Testis (tissue), 3 donors: ENCODE data around the gene CRIM1. TPM values are rescaled to one million over a fixed set of nuclear protein-coding genes. Genes with fewer than 3 reads are reported as not detected.
A peak's percentile ranks its signal among the peaks of the same experiment; 100 is the strongest.

Experiments
- DNase-seq: peaks from one replicate; pipeline ENCODE4 v3.0.0-alpha.2; 2019
- H3K27ac ChIP-seq, 2 donors: fragments of 200-600 bp; sonication (generic); one replicate each; pipeline ENCODE4 v1.5.1; 2019
- H3K27me3 ChIP-seq: fragments of 200-600 bp; sonication (generic); one replicate; pipeline ENCODE4 v1.5.1; 2019
- H3K36me3 ChIP-seq: fragments of 200-600 bp; sonication (generic); one replicate; pipeline ENCODE4 v1.5.1; 2017; ENCODE audit warnings: low read depth; ENCODE audit errors: missing control alignments
- H3K4me1 ChIP-seq: fragments of 200-600 bp; sonication (generic); one replicate; pipeline ENCODE4 v1.5.1; 2019
- H3K4me3 ChIP-seq, 2 donors: fragments of 200-600 bp; sonication (generic); one replicate each; pipeline ENCODE4 v1.5.1; 2017 to 2019
- H3K9me3 ChIP-seq: fragments of 200-600 bp; sonication (generic); one replicate; pipeline ENCODE4 v1.5.1; 2017
- POLR2A ChIP-seq: fragments of 450-650 bp; IDR thresholded peaks from one replicate; pipeline ENCODE4 v1.6.1; 2017; ENCODE audit warnings: antibody characterized with exemption, mild to moderate bottlenecking, moderate library complexity
- WGBS, 2 donors: methylation state at CpG; one replicate each; pipeline ENCODE4 v1.1.5; 2018; 5-methylcytosine and 5-hydroxymethylcytosine counted together
- intact Hi-C: fragments of 100-400 bp; cut with DNase I; formaldehyde crosslinking; loops from one replicate; pipeline ENCODE4 v1.15.1; 2023; ENCODE audit warnings: low total_unique reads
- polyA plus RNA-seq: library from polyadenylated mRNA; stranded (reverse); fragments of 350-450 nt; fragmentation: Illumina TruSeq; extraction: RNeasy Lipid Tissue Mini Kit (QIAGEN cat#74804); gene quantifications from one replicate; pipeline ENCODE4 v1.2.3, GENCODE V29; 2014; ENCODE audit warnings: low read depth, low replicate concordance; ENCODE audit not compliant: insufficient read depth
- total RNA-seq, 2 donors: library from RNA; depleted of rRNA; stranded (reverse); fragments of >200 nt; gene quantifications; one replicate each; pipeline ENCODE4 v1.2.3, GENCODE V29; 2016
- TF ChIP-seq, protein P1 (sequence below), 3 experiments: fragments of 450-650 bp in 2 of 3; fragments of 200-600 bp in 1 of 3; sonication (generic) in 1 of 3; IDR thresholded peaks; one replicate each; pipeline ENCODE4 v1.5.1; 2016 to 2019; ENCODE audit warnings: antibody characterized with exemption in 3 of 3, mild to moderate bottlenecking in 2 of 3, moderate library complexity in 1 of 3

CRIM1 gene
- total and polyA plus RNA-seq, 3 donors from 2014 or later = 38.2 to 94.1 (median 68.4) TPM

DNA sequence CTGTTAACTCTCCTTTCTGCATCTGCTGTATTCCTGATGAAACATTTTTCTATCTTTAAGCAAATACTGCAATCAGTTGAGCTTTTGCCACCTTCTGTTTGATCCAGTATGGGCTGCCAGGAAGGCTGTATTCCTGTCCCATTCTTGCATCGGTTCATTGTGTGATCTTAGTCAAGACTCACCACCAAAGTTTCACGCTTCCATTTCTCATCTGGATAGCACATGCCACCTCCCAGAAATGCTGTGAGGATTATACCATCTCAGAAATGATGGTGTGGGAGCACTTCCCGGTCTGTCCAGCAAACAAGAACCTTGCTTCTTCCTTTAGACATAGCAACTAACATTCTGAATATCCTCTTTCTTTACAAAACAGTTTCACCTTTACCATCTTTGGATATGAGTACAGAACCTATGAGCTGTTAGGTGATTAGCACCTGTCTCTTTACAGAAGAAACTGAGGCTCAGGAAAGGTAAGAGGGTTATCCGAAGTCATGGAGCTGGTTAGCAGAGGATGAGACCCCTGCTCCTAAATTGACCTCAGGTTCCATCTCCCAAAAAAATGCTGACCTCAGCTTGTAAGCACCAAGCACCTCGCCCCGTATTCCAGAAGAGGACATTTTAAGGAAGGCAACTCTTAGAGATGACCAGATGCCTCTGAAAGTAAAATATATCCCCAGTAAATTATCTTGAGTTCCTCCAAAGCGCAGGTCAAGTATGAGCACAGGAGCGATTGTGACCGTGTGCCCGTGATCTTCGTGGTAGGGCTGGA lies 185.6 kb downstream of the CRIM1 start:
- no peak for TF ChIP-seq POLR2A
- TF ChIP-seq, protein P1, sequence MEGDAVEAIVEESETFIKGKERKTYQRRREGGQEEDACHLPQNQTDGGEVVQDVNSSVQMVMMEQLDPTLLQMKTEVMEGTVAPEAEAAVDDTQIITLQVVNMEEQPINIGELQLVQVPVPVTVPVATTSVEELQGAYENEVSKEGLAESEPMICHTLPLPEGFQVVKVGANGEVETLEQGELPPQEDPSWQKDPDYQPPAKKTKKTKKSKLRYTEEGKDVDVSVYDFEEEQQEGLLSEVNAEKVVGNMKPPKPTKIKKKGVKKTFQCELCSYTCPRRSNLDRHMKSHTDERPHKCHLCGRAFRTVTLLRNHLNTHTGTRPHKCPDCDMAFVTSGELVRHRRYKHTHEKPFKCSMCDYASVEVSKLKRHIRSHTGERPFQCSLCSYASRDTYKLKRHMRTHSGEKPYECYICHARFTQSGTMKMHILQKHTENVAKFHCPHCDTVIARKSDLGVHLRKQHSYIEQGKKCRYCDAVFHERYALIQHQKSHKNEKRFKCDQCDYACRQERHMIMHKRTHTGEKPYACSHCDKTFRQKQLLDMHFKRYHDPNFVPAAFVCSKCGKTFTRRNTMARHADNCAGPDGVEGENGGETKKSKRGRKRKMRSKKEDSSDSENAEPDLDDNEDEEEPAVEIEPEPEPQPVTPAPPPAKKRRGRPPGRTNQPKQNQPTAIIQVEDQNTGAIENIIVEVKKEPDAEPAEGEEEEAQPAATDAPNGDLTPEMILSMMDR (IDR thresholded peaks at IDR 0.05) = no peak
- H3K4me3 ChIP-seq = no peak overlapping the region
- WGBS, 2 donors = 90 to 93% methylated on average over 11 of the region's 11 CpGs
- intact Hi-C loops = no loop called here
- H3K9me3 ChIP-seq = no peaks in the 10 kb centered on the region
- H3K4me1 ChIP-seq = no peaks in the 10 kb centered on the region
- no peaks in the 10 kb centered on the region for H3K27me3 ChIP-seq
- peak overlapping the region; percentile 9 to 32 for H3K27ac ChIP-seq
- no peaks in the 10 kb centered on the region for H3K36me3 ChIP-seq
- no peak for DNase-seq

DNA sequence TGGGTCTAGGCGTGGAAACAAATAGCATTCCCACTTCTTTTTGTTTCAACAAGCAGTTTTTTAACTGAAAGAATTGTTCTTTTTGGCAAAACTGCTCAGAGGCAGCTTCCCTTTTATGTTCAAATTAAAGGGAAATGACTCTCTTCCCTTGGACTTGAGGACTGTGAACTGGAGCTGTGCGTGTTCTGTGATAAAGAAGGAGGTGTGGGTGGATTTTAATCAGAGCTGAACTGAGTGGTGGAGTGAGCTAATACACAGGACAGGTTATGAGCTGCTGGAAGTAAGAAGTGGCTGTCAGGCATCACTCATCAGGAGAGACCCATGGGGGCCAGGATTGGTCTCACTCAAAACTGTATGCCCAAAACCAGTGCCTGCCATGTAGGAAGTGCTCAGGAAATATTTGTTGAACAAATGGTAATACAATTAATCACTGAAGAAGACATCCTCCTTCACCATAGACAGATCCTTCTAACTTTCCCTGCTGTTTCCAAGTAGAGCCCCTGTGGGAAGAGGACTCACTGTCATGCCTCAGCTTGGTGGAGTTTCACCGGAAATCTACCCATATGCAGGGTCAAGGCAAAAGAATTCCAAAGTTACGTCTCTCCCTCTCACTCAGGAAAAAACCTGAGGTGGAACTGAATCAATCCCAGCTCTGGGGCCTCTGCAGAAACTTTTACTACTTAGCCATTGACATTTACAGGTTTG lies 186.5 kb downstream of the CRIM1 start:
- intact Hi-C loops = no loop called here
- Histone ChIP-seq H3K36me3 (no peaks in the 10 kb centered on the region), H3K4me3 (no peak overlapping the region), H3K4me1 (no peaks in the 10 kb centered on the region), H3K9me3 (no peaks in the 10 kb centered on the region), H3K27ac (peak overlapping the region; percentile 9 to 32), H3K27me3 (no peaks in the 10 kb centered on the region)
- WGBS, 2 donors = 59 to 66% methylated on average over 4 of the region's 4 CpGs
- TF ChIP-seq, protein P1 (IDR thresholded peaks at IDR 0.05) = no peak
- no peak for TF ChIP-seq POLR2A
- no peak for DNase-seq

GRCh38 chr2:36544638-36545338 lies 189.2 kb downstream of the CRIM1 start:
- no peaks in the 10 kb centered on the region for H3K9me3 ChIP-seq
- H3K4me3 ChIP-seq = no peak overlapping the region
- intact Hi-C loops = no loop called here
- no peaks in the 10 kb centered on the region for H3K27me3 ChIP-seq
- no peaks in the 10 kb centered on the region for H3K4me1 ChIP-seq
- DNase-seq = no peak
- no peaks in the 10 kb centered on the region for H3K36me3 ChIP-seq
- no peak overlapping the region for H3K27ac ChIP-seq
- WGBS, 2 donors = 82 to 84% methylated on average over 6 of the region's 6 CpGs
- TF ChIP-seq POLR2A = no peak
- TF ChIP-seq, protein P1 (IDR thresholded peaks at IDR 0.05) = no peak

DNA sequence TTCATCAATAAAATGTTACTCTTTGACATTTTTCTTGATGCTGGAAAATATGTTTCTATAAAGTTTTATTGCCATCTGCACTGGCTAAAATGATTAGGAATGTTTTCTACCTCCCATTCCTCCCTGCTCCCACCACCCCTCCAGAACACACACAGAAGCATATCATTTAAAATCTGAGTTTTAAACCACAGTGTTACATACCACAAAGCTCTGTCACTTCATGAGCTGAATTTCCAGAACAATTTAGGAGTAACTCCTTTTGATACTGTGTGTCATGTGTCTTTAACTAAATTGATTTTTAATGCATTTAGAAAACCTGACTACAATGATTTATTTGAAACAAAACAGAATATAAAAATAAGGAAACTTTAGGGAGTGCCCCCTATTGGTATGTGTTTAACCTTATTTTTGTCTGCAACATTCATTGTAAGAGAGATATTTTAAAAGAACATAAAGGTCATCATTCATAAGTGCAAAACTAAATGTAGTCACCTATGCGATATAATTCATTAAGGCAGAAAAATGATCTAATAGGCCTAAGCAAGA lies 190.4 kb downstream of the CRIM1 start:
- intact Hi-C loops = no loop called here
- Histone ChIP-seq H3K4me1 (no peaks in the 10 kb centered on the region), H3K4me3 (no peak overlapping the region), H3K27ac (no peak overlapping the region), H3K9me3 (no peaks in the 10 kb centered on the region), H3K36me3 (no peaks in the 10 kb centered on the region), H3K27me3 (no peaks in the 10 kb centered on the region)
- no peak for TF ChIP-seq POLR2A
- TF ChIP-seq, protein P1 (IDR thresholded peaks at IDR 0.05) = no peak
- DNase-seq = no peak
- WGBS, 2 donors = 43 to 59% methylated on average over 1 of the region's 1 CpG
